Epithelial cell of prostate (primary cell): Measurements from ENCODE around the gene RPS6KL1.
"Not testable (repeated sequence)": the region's sequence is repeated elsewhere in the genome, so short reads cannot be mapped to it uniquely, and the experiment has no call there.

ENCODE experiments used
- DNase-seq: peaks from one replicate; pipeline ENCODE4 v3.0.0-alpha.2; 2011; ENCODE audit warnings: low read depth, low spot score
- H3K27ac ChIP-seq: fragments of 450-650 bp; 2 replicates; pipeline ENCODE4 v1.5.1; 2017; ENCODE audit warnings: mild to moderate bottlenecking

RPS6KL1 gene

GRCh38 chr14:74938531-74939495, 15.8 kb upstream of the RPS6KL1 start:
- no peak overlapping the region for H3K27ac ChIP-seq
- no peak for DNase-seq

- DNase-seq: no peak
Measured at GRCh38 chr14:74937171-74937570, 14.1 kb upstream of the RPS6KL1 start.

GRCh38 chr14:74936731-74937130, 13.7 kb upstream of the RPS6KL1 start:
- DNase-seq: no peak
- no peak overlapping the region for H3K27ac ChIP-seq

More at GRCh38 chr14:74937171-74937570, 14.1 kb upstream of the RPS6KL1 start:
- no peak overlapping the region for H3K27ac ChIP-seq

- H3K27ac ChIP-seq: no peak overlapping the region
- DNase-seq: no peak
Measured at GRCh38 chr14:74936151-74936550, 13.1 kb upstream of the RPS6KL1 start.

GRCh38 chr14:74935360-74935680, 12.3 kb upstream of the RPS6KL1 start:
- no peak overlapping the region for H3K27ac ChIP-seq
- DNase-seq: no peak

GRCh38 chr14:74934476-74935359, 11.7 kb upstream of the RPS6KL1 start:
- DNase-seq: no peak
- no peak overlapping the region for H3K27ac ChIP-seq

GRCh38 chr14:74934041-74934440, 11.0 kb upstream of the RPS6KL1 start:
- H3K27ac ChIP-seq: no peak overlapping the region
- DNase-seq: no peak

GRCh38 chr14:74932936-74933335, 9.9 kb upstream of the RPS6KL1 start:
- DNase-seq, H3K27ac ChIP-seq: not testable (repeated sequence)

- no peak for DNase-seq
- H3K27ac ChIP-seq: no peak overlapping the region
Measured at GRCh38 chr14:74932401-74932901, 9.4 kb upstream of the RPS6KL1 start.

- not testable (repeated sequence) for DNase-seq, H3K27ac ChIP-seq
Measured at GRCh38 chr14:74931744-74932143, 8.7 kb upstream of the RPS6KL1 start.

- no peak for DNase-seq
- no peak overlapping the region for H3K27ac ChIP-seq
Measured at GRCh38 chr14:74929242-74929641, 6.2 kb upstream of the RPS6KL1 start.

- DNase-seq: no peak
- no peak overlapping the region for H3K27ac ChIP-seq
Measured at GRCh38 chr14:74927225-74927624, 4.2 kb upstream of the RPS6KL1 start.

- no peak overlapping the region for H3K27ac ChIP-seq
- DNase-seq: no peak
Measured at GRCh38 chr14:74924061-74924460, 1.0 kb upstream of the RPS6KL1 start.

GRCh38 chr14:74921987-74922751, 891 bp downstream of the RPS6KL1 start:
- no peak overlapping the region for H3K27ac ChIP-seq
- no peak for DNase-seq

GRCh38 chr14:74921053-74921620, 1.9 kb downstream of the RPS6KL1 start:
- DNase-seq: no peak
- H3K27ac ChIP-seq: no peak overlapping the region

- no peak overlapping the region for H3K27ac ChIP-seq
- no peak for DNase-seq
Measured at GRCh38 chr14:74920281-74920680, 2.8 kb downstream of the RPS6KL1 start.

GRCh38 chr14:74919421-74920165, 3.5 kb downstream of the RPS6KL1 start:
- no peak for DNase-seq

GRCh38 chr14:74918380-74918779, 4.7 kb downstream of the RPS6KL1 start:
- no peak overlapping the region for H3K27ac ChIP-seq

More at GRCh38 chr14:74919421-74920165, 3.5 kb downstream of the RPS6KL1 start:
- no peak overlapping the region for H3K27ac ChIP-seq

GRCh38 chr14:74917646-74918081, 5.4 kb downstream of the RPS6KL1 start:
- DNase-seq: no peak
- H3K27ac ChIP-seq: no peak overlapping the region

More at GRCh38 chr14:74918380-74918779, 4.7 kb downstream of the RPS6KL1 start:
- DNase-seq: no peak
